Gastroesophageal sphincter (tissue), 4 donors: Measurements from ENCODE around the gene RILP. TPM values are rescaled to one million over a fixed set of nuclear protein-coding genes. Genes with fewer than 3 reads are reported as not detected.

ENCODE experiments used
- ATAC-seq: fragments of 150-250 bp; one replicate; pipeline ENCODE4 v1.9.1; 2016; ENCODE audit warnings: mild to moderate bottlenecking, moderate library complexity
- H3K27ac ChIP-seq, 4 donors: fragments of 200-600 bp; sonication (generic) in 3 of 4; 1 replicate in 3 of 4; 2 replicates in 1 of 4; pipeline ENCODE4 v1.5.1; 2016 to 2019
- H3K27me3 ChIP-seq: fragments of 200-600 bp; sonication (generic); one replicate; pipeline ENCODE4 v1.5.1; 2019
- H3K36me3 ChIP-seq, 2 donors: fragments of 200-600 bp; sonication (generic); one replicate each; pipeline ENCODE4 v1.5.1; 2019; ENCODE audit warnings: control low read depth in 1 of 2
- H3K4me1 ChIP-seq, 3 donors: fragments of 200-600 bp; sonication (generic); 1 replicate in 2 of 3; 2 replicates in 1 of 3; pipeline ENCODE4 v1.5.1; 2016 to 2019; ENCODE audit warnings: control low read depth in 2 of 3
- H3K4me3 ChIP-seq, 2 donors: fragments of 200-600 bp; sonication (generic); one replicate each; pipeline ENCODE4 v1.5.1; 2019; ENCODE audit warnings: mild to moderate bottlenecking in 1 of 2, moderate library complexity in 1 of 2
- H3K9me3 ChIP-seq, 3 donors: fragments of 200-600 bp; sonication (generic); one replicate each; pipeline ENCODE4 v1.5.1; 2017 to 2019; ENCODE audit warnings: control low read depth in 2 of 3
- CTCF ChIP-seq, 4 experiments: fragments of 200-600 bp in 2 of 4; fragments of 450-650 bp in 2 of 4; sonication (generic) in 1 of 4; IDR thresholded peaks; one replicate each; pipeline ENCODE4 v1.5.1; 2017 to 2019; ENCODE audit warnings: antibody characterized with exemption in 4 of 4, mild to moderate bottlenecking in 2 of 4, moderate library complexity in 2 of 4
- EP300 ChIP-seq: sonication (generic); formaldehyde crosslinking; IDR thresholded peaks from one replicate; pipeline ENCODE4 v1.6.1; 2017; ENCODE audit warnings: antibody characterized with exemption, mild to moderate bottlenecking
- POLR2A ChIP-seq, 2 donors: fragments of 450-650 bp; IDR thresholded peaks; one replicate each; pipeline ENCODE4 v1.6.1; 2017; ENCODE audit warnings: antibody characterized with exemption in 2 of 2, mild to moderate bottlenecking in 2 of 2, moderate library complexity in 1 of 2
- POLR2AphosphoS5 ChIP-seq: sonication (generic); formaldehyde crosslinking; IDR thresholded peaks from one replicate; pipeline ENCODE4 v1.6.1; 2017; ENCODE audit warnings: antibody characterized with exemption
- WGBS, 2 donors: methylation state at CpG; one replicate each; pipeline ENCODE4 v1.1.5; 2018; ENCODE audit warnings: low coverage in 1 of 2; 5-methylcytosine and 5-hydroxymethylcytosine counted together
- total RNA-seq, 4 donors: library from RNA; depleted of rRNA; stranded (reverse); fragments of >200 nt; gene quantifications; one replicate each; pipeline ENCODE4 v1.1.0, GENCODE V29; 2016

The RILP gene
- total RNA-seq, 4 donors from 2014 or later: 17.4 to 33.4 (median 22.2) TPM

GRCh38 chr17:1645207-1646171 lies 4.2 kb downstream of the RILP start, which contains the start of gene SCARF1:
Gene SCARF1, minus strand, starts transcription at chr17:1645732. Its CDS starts 35 bp downstream, at chr17:1645697.
- no peak for ATAC-seq
- no peaks in the 10 kb centered on the region for H3K27me3 ChIP-seq
- H3K27ac ChIP-seq: peak within 1 kb of the TSS in 3 of 4 donors; percentile 98 to 99 (median 99)
- H3K9me3 ChIP-seq: no peaks in the 10 kb centered on the region
- peak; percentile 16 for TF ChIP-seq POLR2AphosphoS5
- TF ChIP-seq EP300: no peak
- no peak for TF ChIP-seq CTCF (IDR thresholded peaks at IDR 0.05)
- peak in 1 of 2 donors; percentile 16 for TF ChIP-seq POLR2A (IDR thresholded peaks at IDR 0.05)
- H3K36me3 ChIP-seq: peaks cover 0 to 4% of the 10 kb centered on the region in 2 donors
- 72 to 77% methylated on average over 6 to 8 of the region's 25 CpGs for WGBS, 2 donors
- H3K4me3 ChIP-seq: peak within 1 kb of the TSS in 1 of 2 donors; percentile 57
- H3K4me1 ChIP-seq: peaks cover 7 to 67% (median 33%) of the 10 kb centered on the region in 3 donors

- peak overlapping the region in 1 of 2 donors; percentile 57 for H3K4me3 ChIP-seq
- no peaks in the 10 kb centered on the region for H3K9me3 ChIP-seq
- H3K36me3 ChIP-seq: no peaks in the 10 kb centered on the region
- no peaks in the 10 kb centered on the region for H3K27me3 ChIP-seq
- no peak for ATAC-seq
- no peak for TF ChIP-seq POLR2A (IDR thresholded peaks at IDR 0.05)
- TF ChIP-seq EP300: no peak
- no peak for TF ChIP-seq POLR2AphosphoS5
- TF ChIP-seq CTCF (IDR thresholded peaks at IDR 0.05): no peak
- peaks cover 4 to 59% (median 28%) of the 10 kb centered on the region in 3 donors for H3K4me1 ChIP-seq
- peak overlapping the region in 3 of 4 donors; percentile 98 to 99 (median 99) for H3K27ac ChIP-seq
- WGBS, 2 donors: 80% methylated on average over 1 of the region's 15 CpGs; no CpG with 5 or more reads in 1 of the 2 donors
Observed at GRCh38 chr17:1644493-1645206, 5.0 kb downstream of the RILP start.

GRCh38 chr17:1643999-1644492 lies 5.6 kb downstream of the RILP start:
- ATAC-seq: no peak
- WGBS, 2 donors: 83% methylated on average over 2 of the region's 13 CpGs; no CpG with 5 or more reads in 1 of the 2 donors
- H3K27ac ChIP-seq: peak overlapping the region in 3 of 4 donors; percentile 98 to 99 (median 99)
- H3K4me3 ChIP-seq: peak overlapping the region; percentile 33 to 57
- H3K36me3 ChIP-seq: no peaks in the 10 kb centered on the region
- TF ChIP-seq CTCF (IDR thresholded peaks at IDR 0.05): no peak
- no peak for TF ChIP-seq POLR2AphosphoS5
- TF ChIP-seq EP300: no peak
- no peak for TF ChIP-seq POLR2A (IDR thresholded peaks at IDR 0.05)
- no peaks in the 10 kb centered on the region for H3K9me3 ChIP-seq
- no peaks in the 10 kb centered on the region for H3K27me3 ChIP-seq
- H3K4me1 ChIP-seq: peaks cover 4 to 54% (median 28%) of the 10 kb centered on the region in 3 donors

GRCh38 chr17:1643293-1643998 lies 6.2 kb downstream of the RILP start:
- no peak for ATAC-seq
- H3K27ac ChIP-seq: peak overlapping the region in 3 of 4 donors; percentile 98 to 99 (median 99)
- H3K4me1 ChIP-seq: peaks cover 4 to 51% (median 27%) of the 10 kb centered on the region in 3 donors
- TF ChIP-seq POLR2AphosphoS5 (no peak), CTCF (IDR thresholded peaks at IDR 0.05) (peak in 2 of 4 experiments; percentile 23 to 31)
- no peaks in the 10 kb centered on the region for H3K36me3 ChIP-seq
- peak overlapping the region; percentile 33 to 57 for H3K4me3 ChIP-seq
- H3K9me3 ChIP-seq: no peaks in the 10 kb centered on the region
- H3K27me3 ChIP-seq: no peaks in the 10 kb centered on the region
- WGBS, 2 donors: no CpG with 5 or more reads among the region's 90 CpGs
